GM21515 (cell line): ENCODE data around the gene PTPRN2.
"Not testable (repeated sequence)": the region's sequence is repeated elsewhere in the genome, so short reads cannot be mapped to it uniquely, and the experiment has no call there.

Source experiments
- ATAC-seq: cut with Tn5 transposase; IDR thresholded peaks from one replicate; pipeline ENCODE4 v1.9.1; 2021; ENCODE audit not compliant: unreplicated experiment

Gene PTPRN2

DNA sequence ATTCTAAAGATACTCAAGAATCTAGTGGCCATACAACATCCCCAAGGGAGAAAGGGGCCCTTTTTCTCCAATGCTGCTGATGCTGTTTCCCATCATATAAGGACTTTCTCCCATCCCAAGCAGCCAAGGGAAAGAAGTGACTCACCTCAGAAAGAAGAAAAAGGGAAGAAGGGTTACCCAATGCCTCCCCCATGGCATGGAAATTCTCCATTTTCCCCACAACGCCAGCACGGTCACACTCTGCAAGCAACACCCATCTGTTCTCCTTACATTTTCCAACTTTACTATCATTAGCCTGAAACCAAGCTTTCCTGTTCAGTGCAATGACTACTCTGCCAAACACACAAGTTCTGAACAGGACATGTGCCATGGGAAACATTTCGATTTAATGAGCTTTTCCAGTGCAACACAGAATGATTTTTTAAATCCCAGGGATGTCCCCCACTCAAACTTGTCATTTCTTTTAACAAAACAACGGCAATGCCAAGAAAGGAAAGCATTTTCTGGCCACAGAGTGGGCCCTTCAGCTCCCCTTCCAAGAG is 67.9 kb downstream of the PTPRN2 start:
- no peak for ATAC-seq

DNA sequence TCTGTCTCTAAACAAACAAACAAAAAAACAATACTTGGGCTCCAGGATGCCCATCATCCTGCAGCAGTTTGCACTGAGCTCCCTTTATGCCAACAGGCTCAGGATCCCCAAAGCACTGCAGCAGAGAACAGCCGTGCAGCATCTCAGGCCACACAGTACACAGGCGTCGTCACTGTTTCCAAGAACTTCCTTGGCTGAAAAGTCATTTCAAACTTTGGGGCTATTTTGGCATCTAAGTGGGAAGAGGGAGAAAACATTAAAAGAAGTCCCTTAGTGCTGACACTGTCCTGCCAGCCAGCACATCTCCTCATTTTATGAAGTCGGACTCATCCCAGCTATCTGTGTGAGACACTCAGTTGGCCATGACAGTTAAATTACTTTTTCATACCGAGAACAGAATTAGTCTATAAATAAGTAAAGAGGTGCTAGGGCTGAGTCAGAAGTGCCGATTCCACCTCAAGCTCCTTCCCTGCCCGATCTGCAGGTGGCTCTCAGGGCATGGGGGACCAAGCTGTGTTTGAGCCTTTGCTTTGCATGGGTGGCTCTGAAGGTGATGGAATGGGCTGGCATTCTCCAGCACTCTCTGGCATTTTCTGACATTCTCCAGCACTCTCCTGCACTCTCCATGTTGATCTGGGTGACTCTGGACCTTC is 68.5 kb downstream of the PTPRN2 start:
- ATAC-seq = no peak

DNA sequence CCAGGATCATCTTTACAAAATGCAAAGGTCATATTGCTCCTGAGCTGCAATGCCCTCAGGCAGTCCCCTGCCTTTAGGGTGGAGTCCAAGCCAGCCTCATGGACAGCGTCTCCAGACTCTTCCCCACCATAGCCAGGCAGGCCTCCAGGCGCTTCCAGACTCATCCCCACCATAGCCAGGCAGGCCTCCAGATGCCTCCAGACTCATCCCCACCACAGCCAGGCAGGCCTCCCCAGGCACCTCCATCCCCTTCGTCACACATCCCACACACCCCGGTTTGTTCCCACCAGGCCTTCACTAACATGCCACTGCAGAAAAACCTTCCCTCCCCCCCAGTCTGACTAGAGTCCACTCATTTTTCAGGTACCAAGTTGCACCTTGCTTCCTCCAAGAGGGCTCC is 70.1 kb downstream of the PTPRN2 start:
- ATAC-seq = no peak

DNA sequence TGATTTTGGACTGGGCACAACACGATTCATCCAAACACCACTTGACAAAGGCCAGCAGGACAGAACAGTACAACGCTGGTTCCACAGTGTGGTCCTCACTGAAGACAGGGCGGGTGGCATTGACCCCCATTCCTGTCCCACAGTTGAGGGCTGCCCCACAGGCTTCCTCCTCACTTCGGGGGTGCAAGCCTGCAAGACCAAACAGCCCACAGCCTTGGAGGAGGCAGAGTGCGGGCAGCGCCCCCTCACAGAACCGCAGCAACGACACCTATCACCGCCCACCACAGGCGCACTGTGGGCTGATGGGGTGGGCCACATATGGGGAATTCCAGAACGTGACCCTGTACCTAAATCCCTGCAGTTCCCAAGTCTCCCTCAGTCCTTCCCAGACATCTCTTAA is 70.6 kb downstream of the PTPRN2 start:
- no peak for ATAC-seq

DNA sequence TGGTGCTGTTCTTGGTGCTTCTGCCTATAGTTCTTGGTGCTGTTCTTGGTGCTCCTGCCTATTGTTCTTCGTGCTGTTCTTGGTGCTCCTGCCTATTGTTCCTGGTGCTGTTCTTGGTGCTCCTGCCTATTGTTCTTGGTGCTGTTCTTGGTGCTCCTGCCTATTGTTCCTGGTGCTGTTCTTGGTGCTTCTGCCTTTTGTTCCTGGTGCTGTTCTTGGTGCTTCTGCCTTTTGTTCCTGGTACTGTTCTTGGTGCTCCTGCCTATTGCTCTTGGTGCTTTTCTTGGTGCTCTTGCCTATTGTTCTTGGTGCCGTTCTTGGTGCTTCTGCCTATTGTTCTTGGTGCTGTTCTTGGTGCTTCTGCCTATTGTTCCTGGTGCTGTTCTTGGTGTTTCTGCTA is 71.1 kb downstream of the PTPRN2 start:
- no peak for ATAC-seq

DNA sequence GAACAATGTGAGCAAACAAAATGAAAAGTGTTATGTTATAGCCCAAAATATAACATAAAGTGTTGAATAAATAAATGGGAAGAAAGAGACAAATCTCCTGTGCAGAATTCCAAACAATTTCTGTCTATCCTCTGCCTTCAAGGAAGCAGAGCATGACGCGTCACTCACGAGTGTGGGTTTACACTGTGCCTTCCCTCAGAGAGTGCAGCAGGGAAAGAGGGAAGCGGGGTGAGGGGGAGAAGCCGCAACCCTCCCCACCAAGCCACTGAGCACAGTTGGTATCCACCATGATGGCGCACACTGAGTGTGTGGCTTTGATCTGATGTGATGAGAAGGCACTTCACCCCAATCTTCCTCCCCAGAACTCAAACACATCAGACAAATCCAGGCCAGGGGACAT is 74.8 kb downstream of the PTPRN2 start:
- no peak for ATAC-seq

DNA sequence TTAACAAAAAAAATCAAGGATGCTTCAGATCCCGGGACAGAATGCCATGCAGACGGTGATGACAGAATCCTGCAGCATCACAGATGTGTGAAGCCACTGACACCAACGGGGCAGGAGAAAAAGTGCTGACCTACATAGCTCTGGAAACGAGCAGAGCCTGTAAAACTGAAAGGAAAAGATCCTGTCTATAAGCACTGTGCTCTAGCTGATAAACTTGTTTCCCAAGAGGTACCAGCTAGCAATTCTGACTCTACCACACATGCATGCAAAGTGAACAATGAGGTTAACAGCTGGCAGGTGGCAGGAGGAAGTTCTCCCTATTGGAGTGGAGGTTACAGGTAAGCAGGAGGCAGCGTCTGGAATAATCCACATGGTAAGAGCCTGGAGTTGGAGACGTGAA is 75.6 kb downstream of the PTPRN2 start:
- no peak for ATAC-seq

DNA sequence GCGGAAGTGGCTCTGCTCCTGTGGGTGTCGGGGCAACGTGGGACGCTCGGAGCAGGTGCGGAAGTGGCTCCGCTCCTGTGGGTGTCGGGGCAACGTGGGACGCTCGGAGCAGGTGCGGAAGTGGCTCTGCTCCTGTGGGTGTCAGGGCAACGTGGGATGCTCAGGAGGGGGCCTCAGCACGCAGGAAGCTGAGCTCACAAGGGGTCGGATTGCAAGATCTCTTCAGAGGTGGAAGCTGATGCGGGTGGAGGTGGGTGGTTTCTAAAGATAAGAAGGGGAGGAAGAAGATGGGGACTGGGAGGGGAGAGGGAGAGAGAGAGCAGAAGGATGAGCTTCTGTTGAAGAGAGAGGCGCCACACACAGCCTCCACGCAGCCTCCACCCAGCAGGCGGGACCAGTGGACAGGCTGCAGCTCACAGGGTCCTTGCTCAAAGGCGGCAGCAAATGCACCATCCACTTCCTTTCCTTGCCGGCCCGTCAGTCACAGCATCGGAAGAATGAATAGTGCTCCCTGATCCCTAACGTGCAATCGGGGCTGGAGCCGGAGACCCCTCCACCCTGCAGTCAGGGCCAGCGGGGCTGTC is 78.7 kb downstream of the PTPRN2 start:
- ATAC-seq = no peak

DNA sequence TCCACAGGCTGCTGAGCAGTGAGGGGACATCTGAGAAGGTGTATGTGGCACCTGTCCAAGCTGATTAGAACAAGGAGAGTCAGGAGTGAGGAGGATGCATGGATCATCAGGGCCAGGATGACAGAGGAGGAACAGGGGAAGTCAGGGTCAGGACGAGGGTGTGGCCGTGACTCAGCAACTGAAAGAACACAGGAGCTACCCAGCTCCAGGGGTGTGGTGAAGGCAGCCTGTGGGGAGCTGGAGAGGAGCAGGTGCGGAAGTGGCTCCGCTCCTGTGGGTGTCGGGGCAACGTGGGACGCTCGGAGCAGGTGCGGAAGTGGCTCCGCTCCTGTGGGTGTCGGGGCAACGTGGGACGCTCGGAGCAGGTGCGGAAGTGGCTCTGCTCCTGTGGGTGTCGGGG is 79.3 kb downstream of the PTPRN2 start:
- not testable (repeated sequence) for ATAC-seq

DNA sequence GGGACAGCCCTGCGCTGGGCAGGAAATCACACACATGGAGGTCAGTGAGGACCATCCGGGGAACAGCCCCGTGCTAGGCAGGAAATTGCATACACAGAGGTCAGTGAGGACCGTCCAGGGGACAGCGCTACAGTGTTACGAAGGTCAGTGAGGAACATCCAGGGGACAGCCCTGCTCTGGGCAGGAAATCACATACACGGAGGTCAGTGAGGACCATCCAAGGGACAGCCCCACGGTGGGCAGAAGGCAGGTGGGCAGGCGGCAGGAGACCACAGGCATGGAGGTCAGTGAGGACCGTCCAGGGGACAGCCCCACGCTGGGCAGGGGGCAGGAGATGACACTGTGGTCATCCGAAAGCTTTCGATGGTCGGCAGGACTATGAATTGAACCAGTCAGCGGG is 79.7 kb downstream of the PTPRN2 start:
- ATAC-seq = no peak

DNA sequence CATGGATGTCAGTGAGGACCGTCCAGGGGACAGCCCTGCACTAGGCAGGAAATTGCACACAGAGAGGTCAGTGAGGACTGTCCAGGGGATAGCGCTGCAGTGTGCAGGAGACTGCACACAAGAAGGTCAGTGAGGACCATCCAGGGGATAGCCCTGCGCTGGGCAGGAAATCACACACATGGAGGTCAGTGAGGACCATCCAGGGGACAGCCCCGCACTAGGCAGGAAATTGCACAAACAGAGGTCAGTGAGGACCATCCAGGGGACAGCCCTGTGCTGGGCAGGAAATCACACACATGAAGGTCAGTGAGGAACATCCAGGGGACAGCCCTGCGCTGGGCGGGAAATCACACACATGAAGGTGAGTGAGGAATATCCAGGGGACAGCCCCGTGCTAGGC is 80.4 kb downstream of the PTPRN2 start:
- not testable (repeated sequence) for ATAC-seq

DNA sequence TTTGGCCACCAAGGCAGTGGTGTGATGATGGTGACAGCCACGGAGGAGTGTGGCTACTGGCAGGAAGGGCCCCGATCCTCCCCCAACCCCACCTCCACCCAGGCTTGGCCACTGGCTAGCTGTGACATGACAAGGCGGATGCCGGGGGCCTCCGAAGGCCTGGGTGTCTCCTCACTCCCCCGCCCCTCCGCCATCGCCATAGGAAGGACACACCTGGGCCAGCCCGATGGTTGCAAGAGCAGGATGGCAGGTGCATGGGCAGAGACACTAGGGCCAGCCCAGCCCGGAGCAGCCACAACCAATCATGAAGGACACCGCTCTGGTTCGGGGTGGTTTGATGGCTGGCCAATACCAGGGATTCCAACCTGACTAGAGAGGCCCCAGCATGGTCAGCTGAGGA is 81.0 kb downstream of the PTPRN2 start:
- ATAC-seq = no peak

DNA sequence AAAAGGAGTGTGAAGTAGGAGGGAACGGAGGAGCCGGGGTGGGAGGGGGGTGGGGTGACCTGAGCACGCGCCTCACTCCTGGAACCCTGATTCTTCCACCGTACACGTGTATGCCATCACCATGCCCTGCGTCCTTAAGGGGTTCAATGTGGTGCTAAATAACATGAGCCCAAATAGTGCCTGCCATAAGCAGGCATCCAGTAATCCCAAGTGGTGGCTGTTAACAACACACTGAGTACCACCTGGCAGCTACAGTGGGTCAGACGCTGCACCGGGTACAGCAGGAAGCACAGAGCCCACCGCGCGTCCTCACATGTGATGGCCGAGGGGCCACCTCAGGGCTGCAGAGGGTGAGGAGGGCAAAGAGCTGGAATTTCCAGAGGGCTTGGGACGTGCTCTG is 81.9 kb downstream of the PTPRN2 start:
- no peak for ATAC-seq

DNA sequence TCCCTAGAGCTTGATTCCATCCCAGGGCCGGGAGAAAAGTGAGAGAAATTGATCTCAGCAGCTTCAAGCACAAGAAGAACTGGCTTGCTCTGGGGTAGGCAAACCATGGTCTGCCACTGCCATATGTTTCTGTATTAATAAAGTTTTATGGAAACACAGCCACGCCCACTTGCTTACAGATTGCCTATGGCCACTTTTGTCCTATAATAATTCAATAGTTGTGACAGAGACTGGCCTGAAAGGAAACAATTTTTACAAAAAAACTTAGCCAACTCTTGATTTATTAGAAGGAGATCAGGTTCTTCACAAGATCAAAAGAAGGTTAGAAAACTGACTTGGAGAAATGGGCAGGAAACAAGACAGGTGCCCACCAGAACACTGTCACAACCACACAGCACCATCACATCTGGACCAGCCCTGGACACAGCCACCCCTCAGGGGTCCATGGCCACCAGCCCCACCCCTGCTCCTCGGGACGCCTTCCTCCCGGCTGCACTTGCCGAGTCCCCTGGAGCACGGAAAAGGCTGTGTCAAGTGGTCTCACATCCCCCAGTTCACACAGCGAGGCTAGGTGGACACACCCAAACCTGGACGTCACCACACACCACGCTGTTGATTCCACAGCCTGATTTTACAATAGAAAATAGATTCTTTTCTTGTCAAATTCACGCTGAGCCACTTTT is 85.4 kb downstream of the PTPRN2 start:
- ATAC-seq = no peak

DNA sequence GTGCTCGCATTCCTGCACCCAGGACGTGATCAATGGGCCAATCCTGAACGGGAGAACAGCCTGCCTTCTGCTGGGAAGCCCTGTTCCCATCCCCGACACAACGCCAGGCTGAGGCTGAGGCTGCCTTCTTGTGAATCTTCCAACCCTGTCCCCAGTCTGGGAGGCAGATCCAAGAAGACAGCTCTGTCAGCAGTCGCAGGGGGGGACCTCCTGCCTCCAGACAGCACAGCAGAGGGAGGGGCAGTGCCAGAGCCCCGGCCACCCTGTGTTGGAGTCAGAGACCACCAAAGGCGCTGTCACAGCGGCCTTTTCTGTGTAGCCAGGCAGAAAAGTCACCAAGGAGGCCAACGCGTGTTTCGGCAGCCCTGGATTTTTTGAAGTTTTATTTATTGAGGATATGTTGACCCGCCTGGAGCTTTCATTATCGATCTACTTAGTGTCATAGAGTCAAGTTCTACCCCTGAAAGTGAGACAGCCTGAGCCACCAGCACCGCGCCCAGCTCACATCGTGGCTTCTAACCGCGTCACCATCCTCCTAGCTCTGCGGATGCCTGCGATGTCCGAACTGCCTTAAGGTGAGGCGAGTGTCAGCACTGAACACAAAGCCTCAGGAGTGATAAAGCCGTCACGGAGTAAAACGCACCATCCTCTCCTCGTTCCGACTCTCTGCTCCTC is 86.1 kb downstream of the PTPRN2 start:
- ATAC-seq = no peak

DNA sequence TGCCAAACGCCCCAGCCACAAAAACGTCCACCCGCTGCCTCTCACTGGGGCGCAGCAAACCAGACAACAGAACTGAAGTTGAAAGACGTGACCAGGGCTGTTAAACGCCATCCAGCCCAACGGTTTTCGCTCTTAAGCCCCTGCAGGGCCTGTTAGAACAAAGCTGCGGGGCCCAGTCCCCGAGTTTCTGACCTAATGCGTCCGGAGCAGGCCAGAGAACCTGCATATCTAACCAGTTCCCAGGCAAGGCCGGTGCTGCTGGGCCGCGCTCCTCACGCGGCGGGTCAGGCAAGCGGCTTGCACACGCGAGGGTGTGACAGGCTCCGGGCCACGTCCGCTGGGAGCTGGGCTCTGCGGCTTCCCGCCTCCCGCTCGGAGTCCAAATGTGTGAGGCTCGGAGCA is 87.0 kb downstream of the PTPRN2 start:
- ATAC-seq = no peak

DNA sequence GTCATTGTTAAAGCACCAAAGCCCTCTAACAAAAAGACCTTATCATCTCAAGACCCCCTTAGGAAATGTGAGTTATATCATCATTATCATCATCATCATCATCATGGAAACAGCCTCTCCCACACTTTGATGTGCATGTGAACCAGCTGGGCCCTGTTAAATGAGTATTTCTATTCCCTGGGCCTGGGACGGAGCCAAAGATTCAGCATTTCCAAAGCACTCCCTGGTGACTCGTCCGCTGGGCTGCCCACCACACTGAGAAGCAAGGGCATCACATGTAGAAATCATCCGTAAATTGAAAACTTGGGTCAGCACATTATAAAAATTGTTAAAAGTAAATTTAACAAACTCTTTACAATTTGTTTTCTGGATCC is 88.6 kb downstream of the PTPRN2 start:
- no peak for ATAC-seq

DNA sequence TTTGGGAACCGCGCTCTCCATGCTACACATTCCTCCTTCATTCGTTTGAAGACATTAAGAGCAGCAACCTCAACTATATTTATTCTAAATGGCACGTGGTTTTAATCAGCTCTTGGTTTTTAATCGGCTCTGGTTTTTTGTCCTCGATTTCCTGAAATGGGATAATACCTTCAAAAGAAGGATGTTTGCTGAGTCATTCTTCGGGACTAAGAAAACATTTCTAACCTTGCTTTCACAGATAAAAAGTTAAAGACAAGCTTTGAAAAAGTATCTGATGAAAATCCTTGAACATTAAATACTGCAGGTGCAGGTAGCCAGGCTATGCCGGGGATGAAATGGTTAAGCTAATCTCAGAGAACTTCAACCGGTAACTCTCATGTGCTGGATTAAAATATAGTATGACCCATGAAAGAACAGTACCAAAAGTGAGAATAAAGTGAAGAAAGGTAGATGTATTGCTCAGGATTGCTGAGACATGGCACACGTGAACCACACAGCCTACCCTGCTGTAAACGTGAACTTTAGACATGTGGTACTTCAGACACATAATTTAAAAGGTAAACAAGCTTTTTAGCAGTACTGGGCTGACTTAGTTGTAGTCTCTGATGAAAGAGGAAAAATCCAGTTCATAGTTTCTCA is 89.1 kb downstream of the PTPRN2 start:
- no peak for ATAC-seq

DNA sequence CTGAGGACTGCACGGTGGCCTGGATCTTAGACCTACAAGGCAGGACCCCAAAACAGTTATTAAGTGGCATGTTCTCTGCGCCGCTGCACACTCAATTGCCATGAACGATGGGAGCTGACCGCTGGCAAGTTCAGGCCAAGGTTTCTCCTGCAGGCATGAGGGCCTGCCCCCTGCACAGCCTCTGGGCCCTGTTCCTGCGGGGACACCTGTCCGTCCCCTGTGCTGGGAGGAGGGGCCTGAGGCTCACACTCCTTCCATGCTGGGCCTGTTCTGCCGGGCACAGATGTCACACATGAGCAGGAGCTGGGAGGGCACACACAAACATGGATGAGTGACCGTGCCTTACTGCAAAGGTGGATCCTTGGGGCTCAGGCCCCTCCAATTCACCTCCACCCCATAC is 90.0 kb downstream of the PTPRN2 start:
- no peak for ATAC-seq

DNA sequence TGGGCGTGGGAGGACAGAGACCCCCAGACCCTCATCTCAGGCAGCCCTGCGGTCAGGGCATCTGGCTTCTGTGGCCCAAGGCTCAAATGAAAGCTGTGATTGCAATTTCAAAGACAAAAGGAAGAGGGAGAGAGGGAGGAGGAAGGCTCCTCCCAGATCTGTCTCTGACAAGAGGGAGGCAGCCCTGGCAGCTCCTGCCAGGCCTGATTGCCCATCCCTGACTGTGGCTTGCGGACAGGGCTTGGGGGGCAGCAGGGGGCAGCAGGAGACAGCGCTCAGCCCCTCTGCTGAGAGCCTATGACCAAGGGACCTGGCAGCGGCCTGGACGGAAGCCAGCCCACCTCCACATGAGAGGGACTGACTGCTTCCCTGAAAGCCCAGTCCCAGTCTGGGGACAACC is 91.8 kb downstream of the PTPRN2 start:
- no peak for ATAC-seq

DNA sequence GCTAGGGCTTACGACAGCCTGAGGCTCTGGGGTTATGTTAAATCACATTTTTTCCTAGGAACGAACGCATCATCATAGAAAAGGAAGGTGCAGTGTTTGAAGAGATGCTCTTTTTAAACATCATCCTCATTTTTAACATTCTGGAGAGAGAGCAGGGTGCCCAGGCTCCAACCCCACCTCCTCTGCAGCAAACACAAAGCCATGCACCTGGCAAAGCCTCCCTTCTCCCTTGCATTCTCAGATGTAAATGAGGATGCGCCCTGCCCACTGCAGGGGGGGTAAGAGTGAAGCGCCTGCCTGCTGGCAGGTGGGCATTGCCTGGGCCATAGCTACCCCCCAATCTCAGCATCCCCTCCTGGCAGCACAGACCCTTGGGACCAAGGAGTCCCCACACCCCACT is 92.4 kb downstream of the PTPRN2 start:
- ATAC-seq = no peak
